GM10266 (cell line): ENCODE measurements around the gene DDX51.

Experiments used
- DNase-seq: peaks from one replicate; pipeline ENCODE4 v3.0.0; 2012; ENCODE audit errors: extremely low spot score
- CTCF ChIP-seq: IDR thresholded peaks from 2 replicates; pipeline ENCODE4 v1.5.1; 2012; ENCODE audit warnings: mild to moderate bottlenecking, low read depth; ENCODE audit not compliant: control insufficient read depth, insufficient read depth; ENCODE audit errors: missing control alignments

Gene DDX51

GRCh38 chr12:132124766-132125425 lies 19.2 kb downstream of the DDX51 start:
- no peak for DNase-seq
- TF ChIP-seq CTCF: no peak

GRCh38 chr12:132123970-132124765 lies 20.0 kb downstream of the DDX51 start:
- no peak for TF ChIP-seq CTCF
- DNase-seq: no peak

GRCh38 chr12:132121283-132121682 lies 22.8 kb downstream of the DDX51 start:
- no peak for DNase-seq
- no peak for TF ChIP-seq CTCF

- TF ChIP-seq CTCF: no peak
- DNase-seq: no peak
These were observed 25.2 kb downstream of the DDX51 start for GRCh38 chr12:132118876-132119275.

GRCh38 chr12:132117558-132117875 lies 26.6 kb downstream of the DDX51 start:
- no peak for DNase-seq
- no peak for TF ChIP-seq CTCF

GRCh38 chr12:132116709-132117557 lies 27.2 kb downstream of the DDX51 start:
- no peak for DNase-seq
- TF ChIP-seq CTCF: no peak
